ENCODE data around the gene NUMB.

- TF ChIP-seq CTCF (IDR thresholded peaks at IDR 0.05; ENCODE audit: extremely low read depth in 1 of 2, insufficient read depth in 1 of 2, low read depth in 1 of 2, low read length in 2 of 2) = no peak
- no peak for TF ChIP-seq POLR2A (IDR thresholded peaks at IDR 0.05; ENCODE audit: low read depth, low read length)
- no peak for TF ChIP-seq MAX (IDR thresholded peaks at IDR 0.05; ENCODE audit: insufficient read depth, insufficient read length)
- no peak for TF ChIP-seq POLR2AphosphoS5 (IDR thresholded peaks at IDR 0.05; ENCODE audit: insufficient read depth, low read depth, low read length)
These were observed 45.3 kb upstream of the NUMB start for GRCh38 chr14:73503648-73504047.

All from endothelial cell of umbilical vein (primary cell).